H7 (cell line): ENCODE measurements around the gene TRAPPC12. TPM values are rescaled to one million over a fixed set of nuclear protein-coding genes. Genes with fewer than 3 reads are reported as not detected.

Source experiments
- DNase-seq: peaks from one replicate; pipeline ENCODE4 v3.0.0; 2012
- H3K27me3 ChIP-seq: 2 replicates; pipeline ENCODE4 v1.6.0; 2011; ENCODE audit warnings: mild to moderate bottlenecking, low read length; ENCODE audit not compliant: control insufficient read depth, insufficient read depth
- H3K36me3 ChIP-seq: replicated peaks from 2 replicates; pipeline ENCODE4 v1.5.1; 2011; ENCODE audit warnings: low read length; ENCODE audit not compliant: control insufficient read depth, insufficient read depth
- H3K4me3 ChIP-seq: 2 replicates; pipeline ENCODE4 v1.5.1; 2011; ENCODE audit warnings: low read depth, mild to moderate bottlenecking, control low read depth, low read length, moderate library complexity; ENCODE audit not compliant: insufficient read depth
- total RNA-seq: library from RNA; depleted of rRNA; stranded (reverse); fragments of >200 nt; shearing (Covaris generic); gene quantifications from 2 replicates; pipeline ENCODE4 v1.2.3, GENCODE V29; 2014

Gene TRAPPC12
- total RNA-seq, 1 experiment from 2014 or later: 62.2 TPM

GRCh38 chr2:3479430-3480320 lies 100.2 kb downstream of the TRAPPC12 start:
- Histone ChIP-seq H3K36me3 (no peaks in the 10 kb centered on the region; the same call in 1 of the 2 replicates), H3K4me3 (no peak overlapping the region), H3K27me3 (no peaks in the 10 kb centered on the region)
- no peak for DNase-seq

GRCh38 chr2:3480352-3481010 lies 101.0 kb downstream of the TRAPPC12 start:
- Histone ChIP-seq H3K27me3 (no peaks in the 10 kb centered on the region), H3K36me3 (no peaks in the 10 kb centered on the region; the same call in 1 of the 2 replicates), H3K4me3 (no peak overlapping the region)
- no peak for DNase-seq

DNA sequence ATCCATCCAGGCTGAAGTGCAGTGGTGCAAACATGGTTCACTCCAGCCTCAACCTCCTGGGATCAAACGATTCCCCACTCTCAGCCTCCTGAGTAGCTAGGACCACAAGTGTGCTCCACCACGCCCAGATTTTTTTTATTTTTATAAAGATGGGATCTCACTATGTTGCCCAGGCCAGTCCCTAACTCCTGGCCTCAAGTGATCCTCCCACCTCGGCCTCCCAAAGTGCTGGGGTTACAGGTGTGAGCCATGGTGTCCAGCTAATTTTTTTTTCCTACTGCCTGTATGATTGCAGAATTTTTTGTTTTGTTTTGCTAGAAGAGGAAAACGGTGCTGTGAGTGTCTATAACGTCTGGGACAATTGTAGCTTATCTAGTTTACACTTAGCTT lies 101.5 kb downstream of the TRAPPC12 start:
- DNase-seq: no peak
- H3K36me3 ChIP-seq: no peaks in the 10 kb centered on the region; the same call in 1 of the 2 replicates

DNA sequence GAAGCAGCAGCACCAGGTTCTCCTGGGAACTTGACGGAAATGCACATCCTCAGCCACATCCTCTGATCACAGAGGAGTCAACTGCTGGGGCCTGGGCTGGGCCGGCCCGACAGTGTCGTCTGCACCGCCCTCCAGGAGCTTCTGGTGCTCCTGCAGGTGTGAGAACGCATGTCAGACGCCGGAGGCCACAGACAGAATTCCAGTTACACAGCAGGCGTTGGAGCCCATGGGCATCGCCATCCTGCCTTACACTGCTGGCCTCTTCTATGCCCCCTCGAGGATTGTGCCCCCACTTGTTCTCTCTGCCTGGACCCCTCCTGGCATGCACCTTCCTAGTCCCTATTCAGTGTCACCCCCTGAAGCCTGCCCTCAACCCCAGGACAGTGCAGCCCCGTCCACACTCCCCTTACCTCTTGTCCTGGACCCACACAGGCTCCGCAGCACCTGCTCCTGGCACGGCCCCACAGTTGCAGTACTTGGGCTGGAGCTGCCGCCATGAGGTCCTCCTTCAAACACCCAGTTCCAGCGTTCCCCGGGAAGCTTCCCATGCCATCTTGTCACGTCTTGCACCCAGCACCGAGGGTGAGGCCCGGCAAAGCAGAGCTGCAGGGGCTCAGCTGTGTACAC lies 102.4 kb downstream of the TRAPPC12 start:
- H3K4me3 ChIP-seq: no peak overlapping the region
- H3K27me3 ChIP-seq: no peaks in the 10 kb centered on the region
- no peaks in the 10 kb centered on the region; the same call in 1 of the 2 replicates for H3K36me3 ChIP-seq
- no peak for DNase-seq

More for the DNA sequence above, 101.5 kb downstream of the TRAPPC12 start:
- Histone ChIP-seq H3K27me3 (no peaks in the 10 kb centered on the region), H3K4me3 (no peak overlapping the region)

- Histone ChIP-seq H3K27me3 (no peaks in the 10 kb centered on the region), H3K36me3 (no peaks in the 10 kb centered on the region; the same call in 1 of the 2 replicates), H3K4me3 (no peak overlapping the region)
- no peak for DNase-seq
Measured at GRCh38 chr2:3482363-3482821, 102.9 kb downstream of the TRAPPC12 start.

DNA sequence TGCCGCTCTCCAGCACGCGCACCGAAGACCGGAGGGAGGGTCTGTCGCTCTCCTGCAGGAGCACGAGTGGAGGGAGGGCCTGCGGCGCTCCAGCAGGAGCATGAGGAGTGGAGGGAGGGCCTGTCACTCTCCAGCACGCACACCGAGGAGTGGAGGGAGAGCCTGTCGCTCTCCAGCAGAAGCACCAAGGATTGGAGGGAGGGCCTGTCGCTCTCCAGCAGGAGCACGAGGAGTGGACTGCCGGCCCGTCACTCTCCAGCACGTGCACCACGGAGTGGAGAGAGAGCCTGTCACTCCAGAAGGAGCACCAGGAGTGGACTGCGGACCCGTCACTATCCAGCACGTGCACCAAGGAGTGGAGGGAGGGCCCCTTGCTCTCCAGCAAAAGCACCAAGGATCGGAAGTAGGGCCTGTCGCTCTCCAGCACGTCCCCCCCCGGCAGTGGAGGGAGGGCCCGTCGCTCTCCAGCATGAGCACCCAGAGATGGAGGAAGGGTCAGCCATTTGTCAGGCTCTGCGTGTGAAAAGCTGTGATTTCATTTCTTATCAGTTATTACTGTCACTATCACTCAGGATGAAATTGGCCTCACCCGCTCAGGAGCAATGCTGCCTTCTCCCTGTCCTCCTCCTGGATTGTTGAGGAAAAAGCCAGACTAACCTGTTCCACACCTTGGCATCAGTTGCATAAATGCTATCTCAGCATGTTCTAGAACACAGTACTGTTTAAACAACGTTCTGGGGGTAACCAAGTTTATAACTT lies 103.9 kb downstream of the TRAPPC12 start:
- H3K4me3 ChIP-seq: no peak overlapping the region
- DNase-seq: peak; percentile 94
- no peaks in the 10 kb centered on the region; the same call in 1 of the 2 replicates for H3K36me3 ChIP-seq
- no peaks in the 10 kb centered on the region for H3K27me3 ChIP-seq

DNA sequence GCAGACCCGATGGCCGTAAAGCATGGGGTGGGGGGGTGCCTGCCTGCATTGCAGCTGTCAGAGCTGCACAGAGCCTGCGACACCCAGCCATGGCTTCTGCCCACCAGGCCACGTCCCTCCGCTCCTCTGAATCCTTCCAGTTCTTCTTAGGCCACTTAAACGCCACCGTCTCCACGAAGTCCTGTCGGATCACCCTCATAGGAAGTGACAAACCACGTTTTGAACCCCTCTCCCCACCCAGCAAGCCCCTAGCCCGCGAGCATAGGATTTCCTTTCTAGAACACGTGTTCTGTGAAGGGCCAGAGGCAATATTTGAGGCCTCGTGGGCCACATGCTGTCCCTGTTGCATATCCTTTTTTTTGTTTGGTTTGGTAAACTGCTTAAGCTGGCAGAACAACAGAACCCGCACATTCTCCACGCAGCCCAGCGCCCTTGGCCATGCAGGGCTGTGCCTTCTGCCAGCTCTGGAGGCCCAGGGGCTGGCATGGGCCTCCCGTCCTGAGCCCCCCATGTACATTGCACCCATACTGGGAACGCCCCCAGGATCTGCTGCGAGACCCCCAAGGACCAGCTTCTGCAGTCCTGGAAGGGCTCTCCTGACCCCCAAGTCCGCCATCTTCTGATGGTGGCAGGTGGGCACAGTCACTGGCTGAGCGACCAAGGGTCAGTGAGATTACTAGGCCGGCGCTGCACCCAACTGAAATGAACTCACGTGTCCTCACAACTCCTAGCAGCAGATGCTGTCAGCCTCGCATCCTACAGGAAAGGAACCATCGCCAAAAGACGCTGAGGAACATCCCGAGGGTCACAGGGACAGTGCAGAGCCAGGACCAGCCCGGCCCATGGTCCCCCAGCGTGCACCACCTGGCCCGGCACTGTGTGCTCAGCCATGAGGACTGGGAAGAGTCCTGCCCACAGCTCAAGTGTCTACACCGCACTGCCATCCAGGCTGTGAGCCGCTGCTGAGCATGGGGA lies 104.8 kb downstream of the TRAPPC12 start:
- DNase-seq: peak; percentile 35
- Histone ChIP-seq H3K4me3 (no peak overlapping the region), H3K27me3 (no peaks in the 10 kb centered on the region), H3K36me3 (no peaks in the 10 kb centered on the region; the same call in 1 of the 2 replicates)

- peak; percentile 34 for DNase-seq
- H3K36me3 ChIP-seq: no peaks in the 10 kb centered on the region
Measured at GRCh38 chr2:3485166-3485565, 105.7 kb downstream of the TRAPPC12 start.

GRCh38 chr2:3486047-3487027 lies 106.8 kb downstream of the TRAPPC12 start:
- H3K27me3 ChIP-seq: no peaks in the 10 kb centered on the region
- peak; percentile 30 for DNase-seq
- no peaks in the 10 kb centered on the region for H3K36me3 ChIP-seq

More at GRCh38 chr2:3485166-3485565, 105.7 kb downstream of the TRAPPC12 start:
- no peak overlapping the region for H3K4me3 ChIP-seq
- no peaks in the 10 kb centered on the region for H3K27me3 ChIP-seq

GRCh38 chr2:3487028-3487425 lies 107.5 kb downstream of the TRAPPC12 start:
- Histone ChIP-seq H3K36me3 (no peaks in the 10 kb centered on the region), H3K4me3 (no peak overlapping the region), H3K27me3 (no peaks in the 10 kb centered on the region)
- DNase-seq: peak; percentile 20

More at GRCh38 chr2:3486047-3487027, 106.8 kb downstream of the TRAPPC12 start:
- H3K4me3 ChIP-seq: no peak overlapping the region

- Histone ChIP-seq H3K4me3 (no peak overlapping the region), H3K36me3 (no peaks in the 10 kb centered on the region), H3K27me3 (no peaks in the 10 kb centered on the region)
- DNase-seq: peak; percentile 12
Measured at GRCh38 chr2:3487432-3487831, 107.9 kb downstream of the TRAPPC12 start.

DNA sequence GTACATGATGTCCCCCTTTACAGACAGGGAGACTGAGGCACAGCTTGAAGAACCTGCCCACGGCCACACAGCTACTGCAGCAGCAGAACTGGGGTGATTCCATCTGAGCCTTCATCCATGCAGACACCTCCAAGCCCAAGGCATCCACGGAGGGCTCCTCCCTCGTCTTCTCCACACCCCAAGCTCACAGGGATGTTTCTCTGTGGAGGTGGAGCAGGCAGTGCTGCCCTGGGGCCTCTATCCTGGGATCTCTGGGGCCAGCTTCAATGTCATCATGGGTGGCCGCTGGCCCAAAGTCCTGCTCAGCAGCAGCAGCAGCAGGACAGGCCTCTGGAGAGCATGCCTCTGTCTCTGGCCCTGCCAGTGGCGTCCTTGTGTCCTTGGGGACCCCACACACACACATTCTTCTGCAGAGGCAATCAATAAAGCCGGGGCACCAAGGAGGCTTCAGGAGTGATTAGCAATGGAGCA lies 108.6 kb downstream of the TRAPPC12 start:
- Histone ChIP-seq H3K27me3 (no peaks in the 10 kb centered on the region), H3K36me3 (no peaks in the 10 kb centered on the region)
- peak; percentile 20 for DNase-seq

More for the DNA sequence above, 108.6 kb downstream of the TRAPPC12 start:
- no peak overlapping the region for H3K4me3 ChIP-seq
